Measurements from ENCODE around the gene ARHGEF12.

The ARHGEF12 gene

GRCh38 chr11:120398132-120398531 is 61.9 kb downstream of the ARHGEF12 start:
- peaks cover 2% of the 10 kb centered on the region for H3K79me1 ChIP-seq (replicated peaks; ENCODE audit: low read length, poor library complexity, severe bottlenecking)
- no peak overlapping the region for H3K4me2 ChIP-seq (ENCODE audit: low read length, poor library complexity, severe bottlenecking)
- no peak overlapping the region for H3K4ac ChIP-seq (ENCODE audit: low read depth in 1 of 2, low read length in 2 of 2)
- H3K9ac ChIP-seq (ENCODE audit: low read length) = no peak overlapping the region
- H2BK15ac ChIP-seq (ENCODE audit: low read depth, poor library complexity, severe bottlenecking) = no peak overlapping the region
- DNase-seq = no peak
- H2BK5ac ChIP-seq (ENCODE audit: low read depth, low read length, poor library complexity, severe bottlenecking) = no peak overlapping the region
- no peak overlapping the region for H2BK120ac ChIP-seq (ENCODE audit: low read depth, low read length)
- 75% methylated on average over 2 of the region's 2 CpGs for WGBS
- H3K36me3 ChIP-seq (ENCODE audit: control insufficient read depth in 1 of 2, insufficient read depth in 2 of 2, low read depth in 1 of 2, low read length in 2 of 2) = no peaks in the 10 kb centered on the region
- H3K18ac ChIP-seq (ENCODE audit: low read depth in 1 of 2, low read length in 2 of 2) = no peak overlapping the region
- no peak overlapping the region for H3K23ac ChIP-seq (ENCODE audit: low read length in 2 of 2)
- H2AFZ ChIP-seq (ENCODE audit: low read depth, low read length) = no peak overlapping the region
- H4K8ac ChIP-seq (ENCODE audit: low read length) = no peak overlapping the region
- H2AK5ac ChIP-seq (ENCODE audit: low read length, severe bottlenecking) = no peak overlapping the region
- H4K91ac ChIP-seq (ENCODE audit: low read length) = no peak overlapping the region
- H3K4me1 ChIP-seq (ENCODE audit: control insufficient read depth, insufficient read depth, low read depth, low read length) = peaks cover 1% of the 10 kb centered on the region
- no peak overlapping the region for H3K27ac ChIP-seq (ENCODE audit: low read length, poor library complexity, severe bottlenecking)
- no peaks in the 10 kb centered on the region for H3K9me3 ChIP-seq (ENCODE audit: control insufficient read depth, low read length)
- no peaks in the 10 kb centered on the region for H3K27me3 ChIP-seq (ENCODE audit: control insufficient read depth in 1 of 2, insufficient read depth in 1 of 2, low read length in 2 of 2)
- no peak overlapping the region for H3K14ac ChIP-seq (ENCODE audit: low read length in 2 of 2)
- H3K4me3 ChIP-seq (ENCODE audit: insufficient read depth in 1 of 2, low read depth in 1 of 2, low read length in 2 of 2) = no peak overlapping the region
- H2BK12ac ChIP-seq (ENCODE audit: low read length in 2 of 2) = no peak overlapping the region

DNA sequence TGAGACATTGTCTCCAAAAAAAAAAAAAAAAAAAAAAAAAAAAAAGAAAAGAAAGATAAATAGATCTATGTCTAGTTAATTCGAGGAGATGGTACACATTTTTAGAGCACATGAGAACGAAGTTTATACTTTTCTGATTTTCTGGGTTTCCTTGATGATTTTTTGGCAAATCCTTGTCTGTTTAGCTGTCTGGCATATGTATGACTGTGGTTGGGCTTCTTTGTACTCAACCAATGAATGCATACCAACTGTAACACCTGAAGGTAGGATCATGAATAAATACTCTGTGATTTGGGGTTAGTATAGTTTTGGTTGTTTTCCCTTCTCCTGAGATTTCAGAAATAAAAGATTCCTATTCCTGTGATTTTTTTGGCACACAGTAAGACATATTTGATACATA is 63.1 kb downstream of the ARHGEF12 start:
- H4K91ac ChIP-seq (ENCODE audit: low read length) = no peak overlapping the region
- H3K36me3 ChIP-seq (ENCODE audit: control insufficient read depth in 1 of 2, insufficient read depth in 2 of 2, low read depth in 1 of 2, low read length in 2 of 2) = no peaks in the 10 kb centered on the region
- no peak overlapping the region for H3K9ac ChIP-seq (ENCODE audit: low read length)
- H3K23ac ChIP-seq (ENCODE audit: low read length in 2 of 2) = no peak overlapping the region
- H2BK12ac ChIP-seq (ENCODE audit: low read length in 2 of 2) = no peak overlapping the region
- no peaks in the 10 kb centered on the region for H3K9me3 ChIP-seq (ENCODE audit: control insufficient read depth, low read length)
- H2BK15ac ChIP-seq (ENCODE audit: low read depth, poor library complexity, severe bottlenecking) = no peak overlapping the region
- no peak overlapping the region for H3K4me3 ChIP-seq (ENCODE audit: insufficient read depth in 1 of 2, low read depth in 1 of 2, low read length in 2 of 2)
- H3K14ac ChIP-seq (ENCODE audit: low read length in 2 of 2) = no peak overlapping the region
- H2AFZ ChIP-seq (ENCODE audit: low read depth, low read length) = no peak overlapping the region
- no peak overlapping the region for H2BK120ac ChIP-seq (ENCODE audit: low read depth, low read length)
- no peak overlapping the region for H4K8ac ChIP-seq (ENCODE audit: low read length)
- H3K4ac ChIP-seq (ENCODE audit: low read depth in 1 of 2, low read length in 2 of 2) = no peak overlapping the region
- H3K18ac ChIP-seq (ENCODE audit: low read depth in 1 of 2, low read length in 2 of 2) = no peak overlapping the region
- no peak overlapping the region for H2AK5ac ChIP-seq (ENCODE audit: low read length, severe bottlenecking)
- no peaks in the 10 kb centered on the region for H3K27me3 ChIP-seq (ENCODE audit: control insufficient read depth in 1 of 2, insufficient read depth in 1 of 2, low read length in 2 of 2)
- H2BK5ac ChIP-seq (ENCODE audit: low read depth, low read length, poor library complexity, severe bottlenecking) = no peak overlapping the region
- H3K4me1 ChIP-seq (ENCODE audit: control insufficient read depth, insufficient read depth, low read depth, low read length) = peaks cover 3% of the 10 kb centered on the region
- WGBS = 90% methylated on average over 2 of the region's 2 CpGs
- H3K27ac ChIP-seq (ENCODE audit: low read length, poor library complexity, severe bottlenecking) = no peak overlapping the region
- no peak for DNase-seq
- H3K79me1 ChIP-seq (replicated peaks; ENCODE audit: low read length, poor library complexity, severe bottlenecking) = peaks cover 2% of the 10 kb centered on the region
- H3K4me2 ChIP-seq (ENCODE audit: low read length, poor library complexity, severe bottlenecking) = no peak overlapping the region

DNA sequence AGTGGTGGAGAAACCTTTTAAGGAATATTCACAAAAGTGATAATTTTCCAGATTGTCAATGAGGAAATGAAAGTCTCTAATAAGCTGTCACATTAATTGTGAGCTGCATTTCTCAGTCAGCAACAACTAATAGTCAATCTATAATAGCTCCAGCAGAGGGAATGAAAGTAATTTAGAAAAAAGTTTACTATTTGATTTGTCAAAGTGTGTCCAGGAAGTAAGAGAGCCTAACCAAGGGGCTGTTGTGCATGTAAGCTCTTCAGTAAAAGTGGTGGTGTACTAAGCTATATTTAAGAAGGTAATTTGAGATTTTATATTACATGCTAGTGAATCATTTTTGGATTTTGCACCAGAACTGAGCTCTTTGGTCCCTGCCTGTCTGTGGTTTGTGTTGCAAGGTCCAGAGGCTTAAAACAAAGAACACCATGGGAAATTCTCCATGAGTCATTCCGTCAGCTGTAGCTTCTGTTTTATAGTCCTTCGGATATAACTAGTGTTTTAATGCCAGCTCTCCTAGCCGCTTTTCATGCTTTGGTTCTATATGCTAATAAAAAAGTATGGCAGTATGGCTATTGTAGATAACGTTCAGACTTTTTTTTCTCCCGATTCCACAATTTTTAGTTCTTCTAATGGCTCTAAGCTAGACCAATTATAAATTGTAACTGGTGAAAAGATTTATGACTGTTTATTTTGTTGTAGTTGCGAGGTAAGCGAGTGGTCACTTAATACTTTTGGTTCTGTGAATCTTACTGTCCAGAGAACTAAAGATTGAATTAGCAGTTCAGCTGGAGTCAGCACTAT is 64.6 kb downstream of the ARHGEF12 start:
- H2AFZ ChIP-seq (ENCODE audit: low read depth, low read length) = no peak overlapping the region
- no peak overlapping the region for H2BK12ac ChIP-seq (ENCODE audit: low read length in 2 of 2)
- H3K9ac ChIP-seq (ENCODE audit: low read length) = peak overlapping the region; percentile 85
- no peak overlapping the region for H3K18ac ChIP-seq (ENCODE audit: low read depth in 1 of 2, low read length in 2 of 2)
- H3K27ac ChIP-seq (ENCODE audit: low read length, poor library complexity, severe bottlenecking) = peak overlapping the region; percentile 91
- no peaks in the 10 kb centered on the region for H3K36me3 ChIP-seq (ENCODE audit: control insufficient read depth in 1 of 2, insufficient read depth in 2 of 2, low read depth in 1 of 2, low read length in 2 of 2)
- no peak overlapping the region for H3K23ac ChIP-seq (ENCODE audit: low read length in 2 of 2)
- peak overlapping the region; percentile 37 for H3K4me2 ChIP-seq (ENCODE audit: low read length, poor library complexity, severe bottlenecking)
- H3K79me1 ChIP-seq (replicated peaks; ENCODE audit: low read length, poor library complexity, severe bottlenecking) = peaks cover under 1% of the 10 kb centered on the region
- peaks cover 3% of the 10 kb centered on the region for H3K4me1 ChIP-seq (ENCODE audit: control insufficient read depth, insufficient read depth, low read depth, low read length)
- no peaks in the 10 kb centered on the region for H3K27me3 ChIP-seq (ENCODE audit: control insufficient read depth in 1 of 2, insufficient read depth in 1 of 2, low read length in 2 of 2)
- H2AK5ac ChIP-seq (ENCODE audit: low read length, severe bottlenecking) = no peak overlapping the region
- WGBS = 0% methylated on average over 2 of the region's 7 CpGs
- peak; percentile 98 for DNase-seq
- no peak overlapping the region for H3K14ac ChIP-seq (ENCODE audit: low read length in 2 of 2)
- no peak overlapping the region for H4K8ac ChIP-seq (ENCODE audit: low read length)
- H2BK15ac ChIP-seq (ENCODE audit: low read depth, poor library complexity, severe bottlenecking) = no peak overlapping the region
- no peak overlapping the region for H2BK5ac ChIP-seq (ENCODE audit: low read depth, low read length, poor library complexity, severe bottlenecking)
- no peak overlapping the region for H3K4ac ChIP-seq (ENCODE audit: low read depth in 1 of 2, low read length in 2 of 2)
- H4K91ac ChIP-seq (ENCODE audit: low read length) = no peak overlapping the region
- peak overlapping the region in 1 of 2 experiments; percentile 73 for H3K4me3 ChIP-seq (ENCODE audit: insufficient read depth in 1 of 2, low read depth in 1 of 2, low read length in 2 of 2)
- H2BK120ac ChIP-seq (ENCODE audit: low read depth, low read length) = no peak overlapping the region
- no peaks in the 10 kb centered on the region for H3K9me3 ChIP-seq (ENCODE audit: control insufficient read depth, low read length)

DNA sequence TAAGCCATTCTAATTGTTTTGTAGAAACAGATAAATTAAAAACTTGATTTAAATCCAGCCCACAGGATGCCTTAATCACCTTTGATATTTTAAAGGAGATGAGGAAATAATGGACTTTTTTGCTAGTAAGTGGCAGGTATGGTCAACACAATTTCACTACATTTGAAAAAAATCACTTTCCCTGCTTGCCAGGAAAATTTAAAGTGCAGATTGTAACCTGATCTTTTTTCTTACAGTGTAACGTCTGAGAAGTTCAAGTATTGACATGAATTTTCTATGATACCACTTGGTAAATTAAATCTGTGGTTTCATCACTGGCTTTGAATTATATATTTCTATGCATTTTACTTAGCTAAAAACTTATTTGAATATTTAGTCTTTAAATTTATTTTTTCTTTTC is 65.3 kb downstream of the ARHGEF12 start:
- H3K18ac ChIP-seq (ENCODE audit: low read depth in 1 of 2, low read length in 2 of 2) = no peak overlapping the region

More for the DNA sequence above, 65.3 kb downstream of the ARHGEF12 start:
- H3K4ac ChIP-seq (ENCODE audit: low read depth in 1 of 2, low read length in 2 of 2) = no peak overlapping the region
- peak overlapping the region; percentile 85 for H3K9ac ChIP-seq (ENCODE audit: low read length)
- H3K23ac ChIP-seq (ENCODE audit: low read length in 2 of 2) = no peak overlapping the region
- no peaks in the 10 kb centered on the region for H3K27me3 ChIP-seq (ENCODE audit: control insufficient read depth in 1 of 2, insufficient read depth in 1 of 2, low read length in 2 of 2)
- peak overlapping the region in 1 of 2 experiments; percentile 73 for H3K4me3 ChIP-seq (ENCODE audit: insufficient read depth in 1 of 2, low read depth in 1 of 2, low read length in 2 of 2)
- H3K9me3 ChIP-seq (ENCODE audit: control insufficient read depth, low read length) = no peaks in the 10 kb centered on the region
- H3K27ac ChIP-seq (ENCODE audit: low read length, poor library complexity, severe bottlenecking) = no peak overlapping the region
- no peak overlapping the region for H2AFZ ChIP-seq (ENCODE audit: low read depth, low read length)
- H3K14ac ChIP-seq (ENCODE audit: low read length in 2 of 2) = no peak overlapping the region
- peaks cover 3% of the 10 kb centered on the region for H3K4me1 ChIP-seq (ENCODE audit: control insufficient read depth, insufficient read depth, low read depth, low read length)
- peak; percentile 36 for DNase-seq
- H2BK5ac ChIP-seq (ENCODE audit: low read depth, low read length, poor library complexity, severe bottlenecking) = no peak overlapping the region
- H3K36me3 ChIP-seq (ENCODE audit: control insufficient read depth in 1 of 2, insufficient read depth in 2 of 2, low read depth in 1 of 2, low read length in 2 of 2) = no peaks in the 10 kb centered on the region
- no CpG with 5 or more reads among the region's 1 CpG for WGBS
- no peak overlapping the region for H3K4me2 ChIP-seq (ENCODE audit: low read length, poor library complexity, severe bottlenecking)
- H4K8ac ChIP-seq (ENCODE audit: low read length) = no peak overlapping the region
- H2BK120ac ChIP-seq (ENCODE audit: low read depth, low read length) = no peak overlapping the region
- H2BK15ac ChIP-seq (ENCODE audit: low read depth, poor library complexity, severe bottlenecking) = no peak overlapping the region
- H4K91ac ChIP-seq (ENCODE audit: low read length) = no peak overlapping the region
- no peaks in the 10 kb centered on the region for H3K79me1 ChIP-seq (replicated peaks; ENCODE audit: low read length, poor library complexity, severe bottlenecking)
- H2BK12ac ChIP-seq (ENCODE audit: low read length in 2 of 2) = no peak overlapping the region
- no peak overlapping the region for H2AK5ac ChIP-seq (ENCODE audit: low read length, severe bottlenecking)

All from mesenchymal stem cell (in vitro differentiated cells and primary cell).